Activated CD4-positive, alpha-beta T cell treated with anti-CD3 and anti-CD28 coated beads, Interleukin-2, amount 10 ng/mL, durations not matched to agents 7 days and 5 days (primary cell): ENCODE results near the gene TMEM272. TPM values are rescaled to one million over a fixed set of nuclear protein-coding genes. Genes with fewer than 3 reads are reported as not detected.

Experiments used
- CTCF ChIA-PET: fragments of 350-600 bp; sonication (Branson Sonifier 250); formaldehyde crosslinking; loops from one replicate; lab custom pipeline; 2021; ENCODE audit warnings: antibody characterized with exemption; lab: Charles Lee
- POLR2A ChIA-PET: fragments of 350-600 bp; sonication (Branson Sonifier 250); formaldehyde crosslinking; loops from one replicate; lab custom pipeline; 2021; ENCODE audit warnings: antibody characterized with exemption; lab: Charles Lee
- DNase-seq: peaks from one replicate; pipeline ENCODE4 v3.0.0-alpha.2; 2020
- H3K27ac Mint-ChIP-seq: one replicate; pipeline ENCODE4 v1.8.0; 2021; ENCODE audit warnings: mild to moderate bottlenecking, moderate library complexity, mixed read lengths
- H3K27me3 Mint-ChIP-seq: one replicate; pipeline ENCODE4 v1.8.0; 2021; ENCODE audit warnings: mixed read lengths
- H3K36me3 Mint-ChIP-seq: one replicate; pipeline ENCODE4 v1.8.0; 2021; ENCODE audit warnings: low read depth, mixed read lengths
- H3K4me1 Mint-ChIP-seq: one replicate; pipeline ENCODE4 v1.8.0; 2021; ENCODE audit warnings: mixed read lengths
- H3K4me3 Mint-ChIP-seq: one replicate; pipeline ENCODE4 v1.8.0; 2021; ENCODE audit warnings: mild to moderate bottlenecking, moderate library complexity, mixed read lengths
- H3K9me3 Mint-ChIP-seq: one replicate; pipeline ENCODE4 v1.8.0; 2021; ENCODE audit warnings: mixed read lengths
- total RNA-seq, 2 experiments: library from RNA; stranded (reverse); gene quantifications; one replicate each; pipeline ENCODE4 v1.2.3, GENCODE V29; 2021

Gene TMEM272
- total RNA-seq, 2 experiments from 2014 or later, result 1.3 to 1.5 TPM

GRCh38 chr13:51781246-51782022 is 63.5 kb downstream of the TMEM272 start:
- H3K9me3 Mint-ChIP-seq, result no peaks in the 10 kb centered on the region
- H3K4me3 Mint-ChIP-seq, result no peak overlapping the region
- peak; percentile 29 for DNase-seq
- H3K27ac Mint-ChIP-seq, result no peak overlapping the region
- ChIA-PET POLR2A (no interaction called here), CTCF (interaction anchor here (0.6 to 4.3 kb wide), 3 partner anchors 16 to 374 kb away, joined by 3 to 15 read pairs (median 3); no protein-coding TSS in a partner anchor)
- no peaks in the 10 kb centered on the region for H3K36me3 Mint-ChIP-seq
- peaks cover 2% of the 10 kb centered on the region for H3K4me1 Mint-ChIP-seq
- no peaks in the 10 kb centered on the region for H3K27me3 Mint-ChIP-seq

GRCh38 chr13:51780099-51780498 is 64.9 kb downstream of the TMEM272 start:
- Mint-ChIP-seq H3K4me3 (no peak overlapping the region), H3K36me3 (no peaks in the 10 kb centered on the region), H3K4me1 (no peaks in the 10 kb centered on the region), H3K27ac (no peak overlapping the region), H3K27me3 (no peaks in the 10 kb centered on the region), H3K9me3 (no peaks in the 10 kb centered on the region)
- ChIA-PET POLR2A (no interaction called here), CTCF (interaction anchor here (1.9 to 4.3 kb wide), 2 partner anchors 11 to 18 kb away, joined by 5 to 15 read pairs; no protein-coding TSS in a partner anchor)
- DNase-seq, result no peak

DNA sequence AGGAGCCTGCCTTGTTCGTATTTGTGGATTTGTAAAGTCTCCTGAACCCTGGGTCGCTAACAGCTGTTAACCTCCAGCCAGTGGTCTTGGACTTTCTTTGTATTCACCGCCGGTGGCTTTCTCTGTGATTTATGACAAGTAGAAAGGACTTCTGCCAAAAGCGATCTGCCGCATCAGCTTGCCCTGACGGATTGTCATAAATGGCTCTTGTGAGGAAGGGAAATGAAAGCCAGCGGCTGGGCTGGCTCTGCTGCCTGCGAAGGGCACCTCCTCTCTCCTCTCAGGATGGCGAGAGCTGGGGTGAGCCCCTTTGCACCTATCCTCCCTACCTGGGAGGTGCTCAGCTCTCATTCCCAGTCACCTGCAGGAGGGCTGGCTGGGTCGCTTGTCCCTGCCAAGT is 66.6 kb downstream of the TMEM272 start:
- DNase-seq, result no peak
- Mint-ChIP-seq H3K27me3 (no peaks in the 10 kb centered on the region), H3K36me3 (no peaks in the 10 kb centered on the region), H3K4me3 (no peak overlapping the region), H3K27ac (no peak overlapping the region), H3K4me1 (no peaks in the 10 kb centered on the region), H3K9me3 (no peaks in the 10 kb centered on the region)
- ChIA-PET POLR2A (no interaction called here), CTCF (interaction anchor here (0.7 to 4.3 kb wide), 3 partner anchors 19 to 352 kb away, joined by 3 to 15 read pairs (median 3); no protein-coding TSS in a partner anchor)

- H3K9me3 Mint-ChIP-seq, result no peaks in the 10 kb centered on the region
- H3K27ac Mint-ChIP-seq, result no peak overlapping the region
- ChIA-PET CTCF (interaction anchor here (0.9 kb wide), 1 partner anchor 343 kb away, joined by 3 read pairs; no protein-coding TSS in a partner anchor), POLR2A (no interaction called here)
- no peak for DNase-seq
- no peak overlapping the region for H3K4me3 Mint-ChIP-seq
- H3K36me3 Mint-ChIP-seq, result no peaks in the 10 kb centered on the region
- H3K4me1 Mint-ChIP-seq, result no peaks in the 10 kb centered on the region
- no peaks in the 10 kb centered on the region for H3K27me3 Mint-ChIP-seq
Measured at GRCh38 chr13:51777921-51778320, 67.1 kb downstream of the TMEM272 start.

DNA sequence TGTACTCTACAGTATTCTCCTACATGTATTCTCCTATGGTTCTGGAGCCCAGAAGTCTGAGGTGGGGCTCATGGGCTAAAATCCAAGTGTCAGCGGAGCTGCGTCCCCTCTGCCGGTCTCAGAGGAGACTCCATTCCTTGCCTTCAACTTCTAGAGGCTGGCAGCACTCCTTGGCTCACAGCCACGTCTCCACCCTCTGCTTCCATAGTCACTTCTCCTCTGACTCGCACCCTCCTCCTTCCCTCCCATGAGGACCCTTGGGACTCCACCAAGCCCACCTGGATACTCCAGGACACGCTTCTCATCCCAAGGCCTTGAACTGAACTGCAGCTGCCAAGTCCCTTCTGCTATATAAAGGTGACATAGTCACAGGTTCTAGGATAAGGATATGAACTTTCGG is 68.8 kb downstream of the TMEM272 start:
- no peaks in the 10 kb centered on the region for H3K36me3 Mint-ChIP-seq
- H3K27me3 Mint-ChIP-seq, result no peaks in the 10 kb centered on the region
- no peak for DNase-seq
- POLR2A ChIA-PET, result no interaction called here
- CTCF ChIA-PET, result no interaction called here
- no peaks in the 10 kb centered on the region for H3K4me1 Mint-ChIP-seq
- no peak overlapping the region for H3K4me3 Mint-ChIP-seq
- no peaks in the 10 kb centered on the region for H3K9me3 Mint-ChIP-seq
- H3K27ac Mint-ChIP-seq, result no peak overlapping the region

GRCh38 chr13:51773515-51773914 is 71.5 kb downstream of the TMEM272 start:
- no peaks in the 10 kb centered on the region for H3K36me3 Mint-ChIP-seq
- H3K4me3 Mint-ChIP-seq, result no peak overlapping the region
- ChIA-PET CTCF (no interaction called here), POLR2A (no interaction called here)
- H3K9me3 Mint-ChIP-seq, result no peaks in the 10 kb centered on the region
- no peak for DNase-seq
- H3K27me3 Mint-ChIP-seq, result no peaks in the 10 kb centered on the region
- no peak overlapping the region for H3K27ac Mint-ChIP-seq
- H3K4me1 Mint-ChIP-seq, result no peaks in the 10 kb centered on the region

- Mint-ChIP-seq H3K36me3 (no peaks in the 10 kb centered on the region), H3K27ac (no peak overlapping the region), H3K4me1 (no peaks in the 10 kb centered on the region), H3K4me3 (no peak overlapping the region), H3K9me3 (no peaks in the 10 kb centered on the region), H3K27me3 (no peaks in the 10 kb centered on the region)
- DNase-seq, result no peak
- ChIA-PET POLR2A (interaction anchor here (1.0 kb wide), 1 partner anchor 320 kb away, joined by 3 read pairs; the partner anchor contains the start of gene INTS6), CTCF (interaction anchor here (2.0 kb wide), 1 partner anchor 10 kb away, joined by 6 read pairs; no protein-coding TSS in a partner anchor)
Measured at GRCh38 chr13:51772781-51773180, 72.2 kb downstream of the TMEM272 start.

- ChIA-PET POLR2A (interaction anchor here (0.6 to 1.0 kb wide), 2 partner anchors 14 to 319 kb away, joined by 3 to 4 read pairs; partner anchors contain the start of gene INTS6), CTCF (interaction anchor here (1.1 to 2.0 kb wide), 2 partner anchors 11 to 32 kb away, joined by 3 to 6 read pairs; no protein-coding TSS in a partner anchor)
- Mint-ChIP-seq H3K36me3 (no peaks in the 10 kb centered on the region), H3K4me3 (no peak overlapping the region), H3K4me1 (no peaks in the 10 kb centered on the region), H3K9me3 (no peaks in the 10 kb centered on the region), H3K27me3 (no peaks in the 10 kb centered on the region), H3K27ac (no peak overlapping the region)
- DNase-seq, result no peak
Measured at GRCh38 chr13:51772105-51772455, 72.9 kb downstream of the TMEM272 start.

GRCh38 chr13:51771418-51772104 is 73.4 kb downstream of the TMEM272 start:
- H3K4me3 Mint-ChIP-seq, result no peak overlapping the region
- DNase-seq, result no peak
- no peaks in the 10 kb centered on the region for H3K4me1 Mint-ChIP-seq
- no peak overlapping the region for H3K27ac Mint-ChIP-seq
- H3K36me3 Mint-ChIP-seq, result no peaks in the 10 kb centered on the region
- no peaks in the 10 kb centered on the region for H3K9me3 Mint-ChIP-seq
- ChIA-PET CTCF (interaction anchor here (0.6 to 2.0 kb wide), 5 partner anchors 10 to 351 kb away, joined by 3 to 6 read pairs (median 3); no protein-coding TSS in a partner anchor), POLR2A (interaction anchor here (0.6 to 1.0 kb wide), 2 partner anchors 14 to 319 kb away, joined by 3 to 4 read pairs; partner anchors contain the start of gene INTS6)
- H3K27me3 Mint-ChIP-seq, result no peaks in the 10 kb centered on the region

GRCh38 chr13:51770681-51771417 is 74.1 kb downstream of the TMEM272 start:
- H3K36me3 Mint-ChIP-seq, result no peaks in the 10 kb centered on the region
- H3K9me3 Mint-ChIP-seq, result no peaks in the 10 kb centered on the region
- no peak overlapping the region for H3K27ac Mint-ChIP-seq
- H3K27me3 Mint-ChIP-seq, result no peaks in the 10 kb centered on the region
- no peak overlapping the region for H3K4me3 Mint-ChIP-seq
- H3K4me1 Mint-ChIP-seq, result peaks cover under 1% of the 10 kb centered on the region
- POLR2A ChIA-PET, result no interaction called here
- no peak for DNase-seq
- CTCF ChIA-PET, result interaction anchor here (0.6 to 2.0 kb wide), 6 partner anchors 9 to 350 kb away, joined by 3 to 6 read pairs (median 3); no protein-coding TSS in a partner anchor

DNA sequence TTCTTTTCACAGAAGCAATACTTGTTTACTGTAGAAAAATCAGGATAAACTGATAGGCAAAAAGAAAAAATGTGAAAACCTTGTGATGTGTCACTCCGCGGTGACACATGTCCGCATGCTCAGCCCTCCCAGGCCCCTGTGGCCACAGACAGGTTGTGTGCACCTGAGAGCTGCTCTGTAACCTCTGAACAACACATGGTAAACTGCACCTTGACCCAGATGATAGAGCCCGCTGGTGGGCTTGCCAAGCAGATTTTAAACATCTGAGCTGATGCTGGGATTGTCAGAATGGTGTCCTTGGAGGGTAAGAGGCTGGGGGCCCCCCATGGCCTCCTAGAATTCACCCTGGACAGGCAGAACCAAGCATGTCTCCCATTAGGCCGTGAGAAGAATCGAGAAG is 74.8 kb downstream of the TMEM272 start:
- no peak overlapping the region for H3K27ac Mint-ChIP-seq

GRCh38 chr13:51769455-51770127 is 75.4 kb downstream of the TMEM272 start:
- CTCF ChIA-PET, result interaction anchor here (0.6 to 2.2 kb wide), 3 partner anchors 10 to 187 kb away, joined by 3 to 5 read pairs (median 4); no protein-coding TSS in a partner anchor

More for the DNA sequence above, 74.8 kb downstream of the TMEM272 start:
- Mint-ChIP-seq H3K36me3 (no peaks in the 10 kb centered on the region), H3K9me3 (no peaks in the 10 kb centered on the region), H3K4me3 (no peak overlapping the region), H3K4me1 (peaks cover 6% of the 10 kb centered on the region), H3K27me3 (no peaks in the 10 kb centered on the region)
- CTCF ChIA-PET, result interaction anchor here (1.2 to 2.2 kb wide), 2 partner anchors 10 to 16 kb away, joined by 4 to 5 read pairs; no protein-coding TSS in a partner anchor
- POLR2A ChIA-PET, result no interaction called here
- DNase-seq, result no peak

More at GRCh38 chr13:51769455-51770127, 75.4 kb downstream of the TMEM272 start:
- POLR2A ChIA-PET, result no interaction called here
- DNase-seq, result no peak
- Mint-ChIP-seq H3K9me3 (no peaks in the 10 kb centered on the region), H3K27me3 (no peaks in the 10 kb centered on the region), H3K4me1 (peaks cover 12% of the 10 kb centered on the region), H3K27ac (no peak overlapping the region), H3K4me3 (no peak overlapping the region), H3K36me3 (peaks cover 2% of the 10 kb centered on the region)
